Astrocyte of the spinal cord (primary cell): Measurements from ENCODE around the gene PTH.

ENCODE experiments used
- DNase-seq: peaks from one replicate; pipeline ENCODE4 v3.0.0; 2011; ENCODE audit warnings: low read depth, low spot score
- H3K4me3 ChIP-seq: 2 replicates; pipeline ENCODE4 v1.5.1; 2011; ENCODE audit warnings: low read depth, mild to moderate bottlenecking, low read length, moderate library complexity
- in situ Hi-C: cut with HindIII; loops from 2 replicates; pipeline ENCODE4 v1.10.0; 2017; ENCODE audit warnings: low sequenced_read_pairs
- TF ChIP-seq, protein P1 (sequence below): IDR thresholded peaks from 2 replicates; pipeline ENCODE4 v1.5.1; 2012; ENCODE audit warnings: low read depth, mild to moderate bottlenecking, low read length, inconsistent platforms

Gene PTH

DNA sequence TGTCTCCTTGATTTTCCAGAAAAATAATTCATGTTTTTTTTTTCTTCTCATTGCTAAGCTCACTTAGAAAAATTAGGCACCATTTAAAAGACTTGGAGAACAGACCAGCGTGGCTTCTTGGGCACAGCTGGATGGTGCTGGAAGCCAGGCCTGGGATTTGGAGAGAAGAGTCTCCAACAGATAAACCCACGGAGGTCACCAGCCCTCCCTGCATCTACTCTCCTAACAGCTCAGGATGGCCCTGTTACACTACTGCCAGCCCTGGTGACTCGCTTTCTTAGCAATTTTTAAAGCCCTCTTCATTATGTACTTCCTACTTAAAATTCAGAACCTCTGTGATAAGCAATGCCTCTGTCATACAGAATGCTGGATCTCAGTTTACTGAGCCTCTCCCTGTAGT lies 1.7 kb downstream of the PTH start:
- TF ChIP-seq, protein P1, sequence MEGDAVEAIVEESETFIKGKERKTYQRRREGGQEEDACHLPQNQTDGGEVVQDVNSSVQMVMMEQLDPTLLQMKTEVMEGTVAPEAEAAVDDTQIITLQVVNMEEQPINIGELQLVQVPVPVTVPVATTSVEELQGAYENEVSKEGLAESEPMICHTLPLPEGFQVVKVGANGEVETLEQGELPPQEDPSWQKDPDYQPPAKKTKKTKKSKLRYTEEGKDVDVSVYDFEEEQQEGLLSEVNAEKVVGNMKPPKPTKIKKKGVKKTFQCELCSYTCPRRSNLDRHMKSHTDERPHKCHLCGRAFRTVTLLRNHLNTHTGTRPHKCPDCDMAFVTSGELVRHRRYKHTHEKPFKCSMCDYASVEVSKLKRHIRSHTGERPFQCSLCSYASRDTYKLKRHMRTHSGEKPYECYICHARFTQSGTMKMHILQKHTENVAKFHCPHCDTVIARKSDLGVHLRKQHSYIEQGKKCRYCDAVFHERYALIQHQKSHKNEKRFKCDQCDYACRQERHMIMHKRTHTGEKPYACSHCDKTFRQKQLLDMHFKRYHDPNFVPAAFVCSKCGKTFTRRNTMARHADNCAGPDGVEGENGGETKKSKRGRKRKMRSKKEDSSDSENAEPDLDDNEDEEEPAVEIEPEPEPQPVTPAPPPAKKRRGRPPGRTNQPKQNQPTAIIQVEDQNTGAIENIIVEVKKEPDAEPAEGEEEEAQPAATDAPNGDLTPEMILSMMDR = no peak
- no peak for DNase-seq
- in situ Hi-C loops = no loop called here
- no peak overlapping the region for H3K4me3 ChIP-seq

DNA sequence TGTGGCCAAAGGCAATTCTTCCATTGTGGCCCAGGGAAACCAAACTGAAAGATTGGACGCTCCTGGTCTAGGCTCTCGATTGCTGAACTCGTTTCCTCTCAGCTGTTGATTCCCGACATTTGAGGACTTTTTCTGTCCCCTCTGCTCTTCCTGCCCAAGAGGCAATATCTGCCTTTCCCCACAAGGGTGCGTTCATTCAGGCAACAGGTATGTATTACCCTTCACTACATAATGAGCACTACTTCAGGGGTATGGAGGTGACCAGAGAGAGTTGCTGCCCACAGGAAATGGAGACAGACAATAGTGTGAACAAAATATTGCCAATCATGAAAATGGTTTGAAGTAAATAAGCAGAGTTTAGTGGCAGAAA lies 8.2 kb downstream of the PTH start:
- H3K4me3 ChIP-seq = no peak overlapping the region

DNA sequence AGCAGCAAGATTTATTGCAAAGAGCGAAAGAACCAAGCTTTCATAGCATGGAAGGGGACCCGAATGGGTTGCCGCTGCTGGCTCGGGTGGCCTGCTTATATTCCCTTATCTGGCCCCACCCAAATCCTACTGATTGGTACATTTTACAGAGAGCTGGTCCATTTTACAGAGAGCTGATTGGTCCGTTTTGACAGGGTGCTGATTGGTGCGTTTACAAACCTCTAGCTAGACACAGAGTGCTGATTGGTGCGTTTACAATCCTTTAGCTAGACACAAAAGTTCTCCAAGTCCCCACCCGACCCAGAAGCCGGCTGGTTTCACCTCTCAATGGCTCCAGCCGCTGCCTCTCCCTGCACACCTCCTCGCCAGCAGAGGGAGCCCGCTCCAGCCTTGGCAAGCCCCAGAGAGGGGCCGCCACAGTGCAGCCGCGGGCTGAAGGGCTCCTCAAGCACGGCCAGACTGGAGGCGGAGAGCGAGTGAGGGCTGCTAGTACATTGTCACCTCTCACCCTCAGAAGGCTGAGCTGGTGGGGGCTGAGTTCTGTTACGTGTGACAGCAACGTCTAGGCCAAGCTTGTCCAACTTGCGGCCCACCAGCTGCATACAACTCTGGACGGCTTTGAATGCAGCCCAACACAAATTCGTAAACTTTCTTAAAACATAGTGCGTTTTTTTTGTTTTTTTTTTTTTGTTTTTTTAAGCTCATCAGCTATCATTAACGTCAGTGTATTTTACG lies 8.7 kb downstream of the PTH start:
- in situ Hi-C loops = no loop called here
- DNase-seq = no peak
- TF ChIP-seq, protein P1 = peak; percentile 34
- no peak overlapping the region for H3K4me3 ChIP-seq

More for the DNA sequence above, 8.2 kb downstream of the PTH start:
- TF ChIP-seq, protein P1 = peak; percentile 38
- in situ Hi-C loops = no loop called here
- no peak for DNase-seq

DNA sequence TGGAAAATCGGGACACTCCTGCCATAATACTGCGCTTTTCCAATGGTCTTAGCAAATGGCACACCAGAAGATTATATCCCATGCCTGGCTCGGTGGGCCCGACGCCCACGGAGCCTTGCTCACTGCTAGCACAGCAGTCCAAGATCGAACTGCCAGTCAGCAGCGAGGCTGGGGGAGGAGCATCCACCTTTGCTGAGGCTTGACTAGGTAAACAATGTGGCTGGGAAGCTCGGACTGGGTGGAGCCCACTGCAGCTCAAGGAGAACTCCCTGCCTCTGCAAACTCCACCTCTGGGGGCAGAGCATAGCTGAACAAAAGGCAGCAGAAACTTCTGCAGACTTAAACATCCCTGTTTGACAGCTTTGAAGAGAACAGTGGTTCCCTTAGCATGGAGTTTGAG lies 15.6 kb downstream of the PTH start:
- no peak overlapping the region for H3K4me3 ChIP-seq
- TF ChIP-seq, protein P1 = no peak
- in situ Hi-C loops = no loop called here
- no peak for DNase-seq

DNA sequence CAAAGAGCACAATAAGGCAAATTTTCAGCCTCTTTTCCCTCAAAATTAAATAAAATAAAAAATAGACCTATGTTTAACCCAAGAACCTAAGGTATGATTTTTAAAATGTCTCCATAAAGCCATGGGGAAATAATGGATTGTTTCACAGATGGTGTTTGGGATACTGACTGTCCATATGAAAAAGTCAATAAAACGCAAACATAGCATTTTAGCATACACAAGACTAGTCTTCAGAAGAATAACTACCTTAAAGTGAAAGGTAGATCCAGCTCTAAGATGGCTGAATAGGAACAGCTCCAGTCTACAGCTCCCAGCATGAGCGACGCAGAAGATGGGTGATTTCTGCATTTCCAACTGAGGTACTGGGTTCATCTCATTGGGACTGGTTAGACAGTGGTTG lies 16.1 kb downstream of the PTH start:
- no peak overlapping the region for H3K4me3 ChIP-seq
- in situ Hi-C loops = no loop called here
- TF ChIP-seq, protein P1 = no peak
- DNase-seq = no peak

DNA sequence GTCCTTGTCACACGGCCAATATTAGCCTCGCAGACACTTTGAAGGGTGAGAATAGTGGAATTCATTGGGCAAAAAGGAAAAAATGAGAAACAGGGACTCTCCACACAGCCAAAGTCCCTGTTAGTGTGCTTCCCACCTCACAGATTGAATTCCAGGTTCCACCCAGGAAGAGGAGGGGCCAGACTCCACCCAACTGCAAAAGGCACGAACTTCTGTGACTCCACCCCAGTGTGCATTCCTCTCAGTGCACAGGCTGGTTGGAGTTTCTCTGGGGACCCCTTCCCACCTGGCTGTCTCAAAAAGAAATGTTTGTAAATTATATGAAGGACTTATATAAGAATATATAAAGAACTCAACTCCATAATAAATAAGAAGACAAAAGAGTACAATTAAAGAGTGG lies 20.7 kb downstream of the PTH start:
- in situ Hi-C loops = no loop called here
- no peak for DNase-seq
- H3K4me3 ChIP-seq = no peak overlapping the region
- TF ChIP-seq, protein P1 = no peak
